Osteoblast (primary cell): ENCODE results near the gene ARHGAP45. TPM values are rescaled to one million over a fixed set of nuclear protein-coding genes. Genes with fewer than 3 reads are reported as not detected.

ENCODE experiments used
- DNase-seq: peaks from one replicate; pipeline ENCODE4 v3.0.0; 2011; ENCODE audit warnings: low spot score, mixed read lengths; ENCODE audit not compliant: insufficient read length; ENCODE audit errors: missing footprints
- H2AFZ ChIP-seq: 2 replicates; pipeline ENCODE4 v1.6.0; 2011; ENCODE audit warnings: mild to moderate bottlenecking, low read length
- H3K27ac ChIP-seq: 2 replicates; pipeline ENCODE4 v1.5.1; 2011; ENCODE audit warnings: mild to moderate bottlenecking, low read depth, low read length, moderate library complexity
- H3K27me3 ChIP-seq: 2 replicates; pipeline ENCODE4 v1.6.0; 2012; ENCODE audit warnings: mild to moderate bottlenecking, control low read depth, inconsistent platforms, low read length, moderate library complexity; ENCODE audit not compliant: insufficient read depth
- H3K36me3 ChIP-seq: 2 replicates; pipeline ENCODE4 v1.5.1; 2011; ENCODE audit warnings: mild to moderate bottlenecking, low read length, control low read depth, moderate library complexity; ENCODE audit not compliant: insufficient read depth
- H3K4me1 ChIP-seq: 2 replicates; pipeline ENCODE4 v1.5.1; 2011; ENCODE audit warnings: mild to moderate bottlenecking, low read length, control low read depth, moderate library complexity; ENCODE audit not compliant: insufficient read depth
- H3K4me2 ChIP-seq: 2 replicates; pipeline ENCODE4 v1.6.0; 2011; ENCODE audit warnings: mild to moderate bottlenecking, low read length; ENCODE audit not compliant: insufficient read depth
- H3K4me3 ChIP-seq: fragments of 200-600 bp; sonication (generic); 3 replicates; pipeline ENCODE4 v1.5.1; 2012; ENCODE audit warnings: mild to moderate bottlenecking, low read length, inconsistent platforms; ENCODE audit not compliant: insufficient read depth
- H3K79me2 ChIP-seq: 2 replicates; pipeline ENCODE4 v1.6.0; 2012; ENCODE audit warnings: mild to moderate bottlenecking, low read length, control low read depth, inconsistent platforms; ENCODE audit not compliant: insufficient read depth
- H3K9me3 ChIP-seq: 2 replicates; pipeline ENCODE4 v1.5.1; 2011; ENCODE audit warnings: low read depth, low read length, control low read depth
- H4K20me1 ChIP-seq: 2 replicates; pipeline ENCODE4 v1.6.0; 2012; ENCODE audit warnings: mild to moderate bottlenecking, low read length, control low read depth; ENCODE audit not compliant: insufficient read depth
- total RNA-seq: library from RNA; depleted of rRNA; stranded (reverse); fragments of >200 nt; gene quantifications from 2 replicates; pipeline ENCODE4 v1.2.3, GENCODE V29; 2012
- TF ChIP-seq, protein P1 (sequence below): IDR thresholded peaks from 2 replicates; pipeline ENCODE4 v1.5.1; 2011; ENCODE audit warnings: mild to moderate bottlenecking, low read depth, low read length, moderate library complexity; ENCODE audit errors: extremely low read depth

ARHGAP45 gene
- total RNA-seq, 1 donor = 0.72 TPM

DNA sequence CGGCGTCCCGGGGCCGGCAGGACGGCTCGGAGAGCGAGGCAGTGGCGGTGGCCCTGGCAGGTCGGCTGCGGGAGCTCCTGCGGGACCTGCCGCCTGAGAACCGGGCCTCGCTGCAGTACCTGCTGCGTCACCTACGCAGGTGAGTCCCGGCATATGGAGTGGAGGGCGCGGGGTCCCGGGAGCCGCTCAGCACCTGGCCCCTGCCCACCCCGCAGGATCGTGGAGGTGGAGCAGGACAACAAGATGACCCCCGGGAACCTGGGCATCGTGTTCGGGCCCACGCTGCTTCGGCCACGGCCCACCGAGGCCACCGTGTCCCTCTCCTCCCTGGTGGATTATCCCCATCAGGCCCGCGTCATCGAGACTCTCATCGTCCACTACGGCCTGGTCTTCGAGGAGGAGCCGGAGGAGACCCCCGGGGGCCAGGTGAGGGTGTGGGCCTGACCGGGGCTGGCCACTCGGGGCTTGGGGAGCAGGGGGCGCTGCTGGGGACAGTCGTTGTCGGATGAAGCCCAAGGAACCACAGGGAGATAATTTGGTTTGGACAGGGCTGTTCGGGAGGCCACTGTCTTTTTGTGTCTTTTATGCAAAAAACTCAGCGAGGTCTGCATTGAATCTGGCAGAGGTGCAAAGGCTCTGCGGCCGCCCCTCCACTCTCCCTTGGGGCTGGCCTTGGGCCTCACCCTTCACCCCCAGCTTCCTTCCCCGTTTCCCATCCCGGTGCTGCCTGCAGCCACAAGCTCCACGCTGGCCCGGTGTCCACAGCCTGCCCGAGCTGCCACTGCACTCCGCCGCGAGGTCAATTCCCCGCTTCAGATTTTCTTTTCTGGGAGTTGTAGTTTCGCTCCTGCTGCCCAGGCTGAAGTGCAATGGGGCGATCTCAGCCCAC lies 16.2 kb downstream of the ARHGAP45 start:
- H3K4me2 ChIP-seq = no peak overlapping the region
- H3K79me2 ChIP-seq = no peaks in the 10 kb centered on the region
- no peaks in the 10 kb centered on the region for H3K4me1 ChIP-seq
- H3K9me3 ChIP-seq = no peaks in the 10 kb centered on the region
- DNase-seq = no peak
- H3K27ac ChIP-seq = no peak overlapping the region
- no peaks in the 10 kb centered on the region for H3K36me3 ChIP-seq
- H3K4me3 ChIP-seq = no peak overlapping the region
- peaks cover 7% of the 10 kb centered on the region for H4K20me1 ChIP-seq
- TF ChIP-seq, protein P1, sequence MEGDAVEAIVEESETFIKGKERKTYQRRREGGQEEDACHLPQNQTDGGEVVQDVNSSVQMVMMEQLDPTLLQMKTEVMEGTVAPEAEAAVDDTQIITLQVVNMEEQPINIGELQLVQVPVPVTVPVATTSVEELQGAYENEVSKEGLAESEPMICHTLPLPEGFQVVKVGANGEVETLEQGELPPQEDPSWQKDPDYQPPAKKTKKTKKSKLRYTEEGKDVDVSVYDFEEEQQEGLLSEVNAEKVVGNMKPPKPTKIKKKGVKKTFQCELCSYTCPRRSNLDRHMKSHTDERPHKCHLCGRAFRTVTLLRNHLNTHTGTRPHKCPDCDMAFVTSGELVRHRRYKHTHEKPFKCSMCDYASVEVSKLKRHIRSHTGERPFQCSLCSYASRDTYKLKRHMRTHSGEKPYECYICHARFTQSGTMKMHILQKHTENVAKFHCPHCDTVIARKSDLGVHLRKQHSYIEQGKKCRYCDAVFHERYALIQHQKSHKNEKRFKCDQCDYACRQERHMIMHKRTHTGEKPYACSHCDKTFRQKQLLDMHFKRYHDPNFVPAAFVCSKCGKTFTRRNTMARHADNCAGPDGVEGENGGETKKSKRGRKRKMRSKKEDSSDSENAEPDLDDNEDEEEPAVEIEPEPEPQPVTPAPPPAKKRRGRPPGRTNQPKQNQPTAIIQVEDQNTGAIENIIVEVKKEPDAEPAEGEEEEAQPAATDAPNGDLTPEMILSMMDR = no peak
- no peak overlapping the region for H2AFZ ChIP-seq
- H3K27me3 ChIP-seq = no peaks in the 10 kb centered on the region

GRCh38 chr19:1084024-1084868 lies 17.3 kb downstream of the ARHGAP45 start:
- DNase-seq = no peak
- TF ChIP-seq, protein P1 = no peak
- peaks cover 3% of the 10 kb centered on the region for H3K36me3 ChIP-seq

GRCh38 chr19:1085053-1085658 lies 18.2 kb downstream of the ARHGAP45 start:
- no peaks in the 10 kb centered on the region for H3K27me3 ChIP-seq
- no peaks in the 10 kb centered on the region for H3K9me3 ChIP-seq
- peaks cover 9% of the 10 kb centered on the region for H4K20me1 ChIP-seq
- TF ChIP-seq, protein P1 = no peak
- no peak overlapping the region for H3K27ac ChIP-seq
- DNase-seq = no peak
- no peak overlapping the region for H2AFZ ChIP-seq
- no peaks in the 10 kb centered on the region for H3K79me2 ChIP-seq
- H3K4me2 ChIP-seq = no peak overlapping the region
- no peak overlapping the region for H3K4me3 ChIP-seq
- no peaks in the 10 kb centered on the region for H3K4me1 ChIP-seq
- peaks cover 7% of the 10 kb centered on the region for H3K36me3 ChIP-seq

More at GRCh38 chr19:1084024-1084868, 17.3 kb downstream of the ARHGAP45 start:
- no peak overlapping the region for H3K4me2 ChIP-seq
- H2AFZ ChIP-seq = no peak overlapping the region
- H3K4me3 ChIP-seq = no peak overlapping the region
- H3K27ac ChIP-seq = no peak overlapping the region
- H3K9me3 ChIP-seq = no peaks in the 10 kb centered on the region
- H3K27me3 ChIP-seq = no peaks in the 10 kb centered on the region
- H3K79me2 ChIP-seq = no peaks in the 10 kb centered on the region
- H3K4me1 ChIP-seq = no peaks in the 10 kb centered on the region
- peaks cover 9% of the 10 kb centered on the region for H4K20me1 ChIP-seq
